GM21717 (cell line): ENCODE measurements around the gene LIME1.

Experiments used
- ATAC-seq: cut with Tn5 transposase; IDR thresholded peaks from one replicate; pipeline ENCODE4 v1.9.1; 2021; ENCODE audit warnings: mild to moderate bottlenecking, moderate library complexity; ENCODE audit not compliant: unreplicated experiment

The LIME1 gene

GRCh38 chr20:63737945-63738686, 1.7 kb downstream of the LIME1 start:
- no peak for ATAC-seq

- no peak for ATAC-seq
Observed at GRCh38 chr20:63738687-63739129, 2.2 kb downstream of the LIME1 start.

- peak; percentile 30 for ATAC-seq
Observed at GRCh38 chr20:63739130-63740069, 2.9 kb downstream of the LIME1 start, which contains the start of gene SLC2A4RG. Gene SLC2A4RG (plus strand): TSS chr20:63739776. CDS start chr20:63739913, 137 bp downstream.

GRCh38 chr20:63740070-63740626, 3.7 kb downstream of the LIME1 start:
- no peak for ATAC-seq

GRCh38 chr20:63740627-63741353, 4.3 kb downstream of the LIME1 start:
- ATAC-seq, result no peak

- no peak for ATAC-seq
Observed at GRCh38 chr20:63741354-63741675, 4.9 kb downstream of the LIME1 start.

GRCh38 chr20:63741676-63742380, 5.4 kb downstream of the LIME1 start:
- no peak for ATAC-seq

GRCh38 chr20:63742381-63743024, 6.0 kb downstream of the LIME1 start:
- ATAC-seq, result no peak

GRCh38 chr20:63743210-63743970, 6.9 kb downstream of the LIME1 start:
- ATAC-seq, result no peak

- no peak for ATAC-seq
Observed at GRCh38 chr20:63744158-63744557, 7.7 kb downstream of the LIME1 start.

- ATAC-seq, result no peak
Observed at GRCh38 chr20:63744574-63745423, 8.3 kb downstream of the LIME1 start.

- ATAC-seq, result no peak
Observed at GRCh38 chr20:63745424-63745805, 9.0 kb downstream of the LIME1 start.

GRCh38 chr20:63745961-63746731, 9.7 kb downstream of the LIME1 start:
- ATAC-seq, result no peak

GRCh38 chr20:63746751-63747315, 10.4 kb downstream of the LIME1 start:
- no peak for ATAC-seq

GRCh38 chr20:63747622-63748069, 11.2 kb downstream of the LIME1 start:
- no peak for ATAC-seq

- no peak for ATAC-seq
Observed at GRCh38 chr20:63748070-63748933, 11.8 kb downstream of the LIME1 start.
